ENCODE results near the gene NPAS3.

The NPAS3 gene

GRCh38 chr14:33150666-33151428 is 212.2 kb downstream of the NPAS3 start:
- no peak overlapping the region for H3K4me3 ChIP-seq (ENCODE audit: low read depth, low read length)
- DNase-seq (ENCODE audit: low read depth): no peak
- in situ Hi-C loops (cut with HindIII; ENCODE audit: low sequenced_read_pairs): no loop called here
- no peak for TF ChIP-seq CTCF (IDR thresholded peaks at IDR 0.05; ENCODE audit: low read depth, low read length, missing control alignments)

- in situ Hi-C loops (cut with HindIII; ENCODE audit: low sequenced_read_pairs): no loop called here
- no peak for DNase-seq (ENCODE audit: low read depth)
- TF ChIP-seq CTCF (IDR thresholded peaks at IDR 0.05; ENCODE audit: low read depth, low read length, missing control alignments): no peak
- no peak overlapping the region for H3K4me3 ChIP-seq (ENCODE audit: low read depth, low read length)
These were observed 224.4 kb downstream of the NPAS3 start for GRCh38 chr14:33163109-33163508.

- in situ Hi-C loops (cut with HindIII; ENCODE audit: low sequenced_read_pairs): no loop called here
These were observed 224.9 kb downstream of the NPAS3 start for GRCh38 chr14:33163600-33163999.

GRCh38 chr14:33165144-33165925 is 226.7 kb downstream of the NPAS3 start:
- no peak for TF ChIP-seq CTCF (IDR thresholded peaks at IDR 0.05; ENCODE audit: low read depth, low read length, missing control alignments)
- in situ Hi-C loops (cut with HindIII; ENCODE audit: low sequenced_read_pairs): no loop called here
- DNase-seq (ENCODE audit: low read depth): peak; percentile 62
- H3K4me3 ChIP-seq (ENCODE audit: low read depth, low read length): no peak overlapping the region

More at GRCh38 chr14:33163600-33163999, 224.9 kb downstream of the NPAS3 start:
- TF ChIP-seq CTCF (IDR thresholded peaks at IDR 0.05; ENCODE audit: low read depth, low read length, missing control alignments): no peak
- no peak overlapping the region for H3K4me3 ChIP-seq (ENCODE audit: low read depth, low read length)
- no peak for DNase-seq (ENCODE audit: low read depth)

GRCh38 chr14:33165926-33166289 is 227.2 kb downstream of the NPAS3 start:
- no peak for TF ChIP-seq CTCF (IDR thresholded peaks at IDR 0.05; ENCODE audit: low read depth, low read length, missing control alignments)
- H3K4me3 ChIP-seq (ENCODE audit: low read depth, low read length): no peak overlapping the region
- in situ Hi-C loops (cut with HindIII; ENCODE audit: low sequenced_read_pairs): no loop called here
- no peak for DNase-seq (ENCODE audit: low read depth)

- no peak overlapping the region for H3K4me3 ChIP-seq (ENCODE audit: low read depth, low read length)
- TF ChIP-seq CTCF (IDR thresholded peaks at IDR 0.05; ENCODE audit: low read depth, low read length, missing control alignments): no peak
- DNase-seq (ENCODE audit: low read depth): no peak
- in situ Hi-C loops (cut with HindIII; ENCODE audit: low sequenced_read_pairs): no loop called here
These were observed 237.3 kb downstream of the NPAS3 start for GRCh38 chr14:33175951-33176350.

Measured in astrocyte of the cerebellum (primary cell).